Endodermal cell (in vitro differentiated cells): ENCODE results near the gene FXYD1. TPM values are rescaled to one million over a fixed set of nuclear protein-coding genes. Genes with fewer than 3 reads are reported as not detected.

Experiments
- DNase-seq: peaks from one replicate; pipeline ENCODE4 v3.0.0-alpha.2; 2017
- H3K27ac ChIP-seq: 2 replicates; pipeline ENCODE4 v1.5.1; 2013; ENCODE audit warnings: mild to moderate bottlenecking, low read depth, low read length, moderate library complexity
- H3K27me3 ChIP-seq: 2 replicates; pipeline ENCODE4 v1.6.1; 2013; ENCODE audit warnings: mild to moderate bottlenecking, low read length, moderate library complexity; ENCODE audit not compliant: insufficient read depth, control insufficient read depth, poor library complexity, severe bottlenecking
- H3K36me3 ChIP-seq: 2 replicates; pipeline ENCODE4 v1.7.0; 2013; ENCODE audit warnings: mild to moderate bottlenecking, low read length, moderate library complexity; ENCODE audit not compliant: control insufficient read depth, insufficient read depth
- H3K4me1 ChIP-seq: one replicate; pipeline ENCODE4 v1.7.0; 2013; ENCODE audit warnings: low read length; ENCODE audit not compliant: control insufficient read depth, insufficient read depth
- H3K4me3 ChIP-seq: 2 replicates; pipeline ENCODE4 v1.5.1; 2013; ENCODE audit warnings: mild to moderate bottlenecking, low read length, moderate library complexity
- H3K9ac ChIP-seq: 2 replicates; pipeline ENCODE4 v1.6.1; 2013; ENCODE audit warnings: mild to moderate bottlenecking, low read length, moderate library complexity; ENCODE audit not compliant: poor library complexity, severe bottlenecking; ENCODE audit errors: extremely low read depth
- H3K9me3 ChIP-seq: 2 replicates; pipeline ENCODE4 v1.6.1; 2013; ENCODE audit warnings: mild to moderate bottlenecking, low read length, moderate library complexity; ENCODE audit not compliant: control insufficient read depth
- H3K27ac Mint-ChIP-seq: 2 replicates; pipeline ENCODE4 v1.8.0; 2020; ENCODE audit warnings: mixed read lengths
- H3K27me3 Mint-ChIP-seq: 2 replicates; pipeline ENCODE4 v1.8.0; 2021; ENCODE audit warnings: mild to moderate bottlenecking, mixed read lengths; ENCODE audit not compliant: insufficient read depth
- H3K36me3 Mint-ChIP-seq: 2 replicates; pipeline ENCODE4 v1.8.0; 2020; ENCODE audit warnings: low read depth, mixed read lengths
- H3K4me1 Mint-ChIP-seq: 2 replicates; pipeline ENCODE4 v1.8.0; 2020; ENCODE audit warnings: mixed read lengths
- H3K4me3 Mint-ChIP-seq: 2 replicates; pipeline ENCODE4 v1.8.0; 2020; ENCODE audit warnings: mild to moderate bottlenecking, moderate library complexity, mixed read lengths
- H3K9me3 Mint-ChIP-seq: 2 replicates; pipeline ENCODE4 v1.8.0; 2020; ENCODE audit warnings: mild to moderate bottlenecking, mixed read lengths
- WGBS, 2 experiments: methylation state at CpG; one replicate each; pipeline versions ENCODE4 v1.1.5 to v1.1.7; 2013; ENCODE audit warnings: missing lambda C conversion rate in 2 of 2, mixed read lengths in 1 of 2; ENCODE audit not compliant: insufficient coverage in 1 of 2, insufficient read length in 1 of 2; 5-methylcytosine and 5-hydroxymethylcytosine counted together
- total RNA-seq, 2 donors: library from RNA; stranded (reverse); fragmentation: NEBNext Ultra II Directional in 1 of 2; extraction: Animal tissue kit (Norgen Biotek cat#: 25700) in 1 of 2; gene quantifications; 2 replicates in 1 of 2; 3 replicates in 1 of 2; pipeline ENCODE4 v1.2.1, GENCODE V29; 2021
- TF ChIP-seq, protein P1 (sequence below): fragments of 200-600 bp; sonication (generic); conservative IDR thresholded peaks from 2 replicates; pipeline ENCODE4 v1.5.0; 2021; ENCODE audit warnings: antibody characterized with exemption, mild to moderate bottlenecking

Gene FXYD1
- total RNA-seq, 2 donors from 2014 or later, result 0.75 TPM; not detected in 1

DNA sequence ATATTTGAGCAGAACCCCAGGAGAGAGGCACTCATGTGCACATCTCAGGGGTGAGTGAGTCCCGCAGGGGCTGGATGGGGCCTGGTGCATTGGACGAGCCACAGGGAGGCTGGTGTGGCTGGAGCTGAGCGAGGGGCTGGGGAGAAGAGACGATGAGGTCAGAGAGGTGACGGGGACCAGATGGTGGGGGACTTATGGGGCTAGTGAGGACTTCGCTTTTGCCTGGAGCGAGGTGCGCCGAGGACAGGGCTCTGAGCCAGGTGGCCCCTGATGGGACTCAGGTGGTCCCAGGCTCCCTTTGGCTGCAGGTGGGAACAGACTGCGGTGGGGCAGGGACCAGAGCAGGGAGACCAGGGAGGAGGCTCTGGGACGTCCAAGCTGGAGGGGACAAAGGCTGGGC lies 29.9 kb upstream of the FXYD1 start:
- Mint-ChIP-seq H3K4me1 (no peaks in the 10 kb centered on the region), H3K27me3 (no peaks in the 10 kb centered on the region), H3K27ac (no peak overlapping the region), H3K4me3 (no peak overlapping the region), H3K36me3 (no peaks in the 10 kb centered on the region), H3K9me3 (peaks cover 3% of the 10 kb centered on the region)
- DNase-seq, result no peak
- H3K36me3 ChIP-seq, result no peaks in the 10 kb centered on the region
- 68 to 88% methylated on average over 5 to 11 of the region's 11 CpGs for WGBS, 2 experiments
- H3K9me3 ChIP-seq, result no peaks in the 10 kb centered on the region
- H3K4me1 ChIP-seq, result no peaks in the 10 kb centered on the region
- no peaks in the 10 kb centered on the region for H3K27me3 ChIP-seq
- H3K9ac ChIP-seq, result no peak overlapping the region
- no peak overlapping the region for H3K27ac ChIP-seq
- no peak overlapping the region for H3K4me3 ChIP-seq
- TF ChIP-seq, protein P1, sequence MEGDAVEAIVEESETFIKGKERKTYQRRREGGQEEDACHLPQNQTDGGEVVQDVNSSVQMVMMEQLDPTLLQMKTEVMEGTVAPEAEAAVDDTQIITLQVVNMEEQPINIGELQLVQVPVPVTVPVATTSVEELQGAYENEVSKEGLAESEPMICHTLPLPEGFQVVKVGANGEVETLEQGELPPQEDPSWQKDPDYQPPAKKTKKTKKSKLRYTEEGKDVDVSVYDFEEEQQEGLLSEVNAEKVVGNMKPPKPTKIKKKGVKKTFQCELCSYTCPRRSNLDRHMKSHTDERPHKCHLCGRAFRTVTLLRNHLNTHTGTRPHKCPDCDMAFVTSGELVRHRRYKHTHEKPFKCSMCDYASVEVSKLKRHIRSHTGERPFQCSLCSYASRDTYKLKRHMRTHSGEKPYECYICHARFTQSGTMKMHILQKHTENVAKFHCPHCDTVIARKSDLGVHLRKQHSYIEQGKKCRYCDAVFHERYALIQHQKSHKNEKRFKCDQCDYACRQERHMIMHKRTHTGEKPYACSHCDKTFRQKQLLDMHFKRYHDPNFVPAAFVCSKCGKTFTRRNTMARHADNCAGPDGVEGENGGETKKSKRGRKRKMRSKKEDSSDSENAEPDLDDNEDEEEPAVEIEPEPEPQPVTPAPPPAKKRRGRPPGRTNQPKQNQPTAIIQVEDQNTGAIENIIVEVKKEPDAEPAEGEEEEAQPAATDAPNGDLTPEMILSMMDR, result no peak

DNA sequence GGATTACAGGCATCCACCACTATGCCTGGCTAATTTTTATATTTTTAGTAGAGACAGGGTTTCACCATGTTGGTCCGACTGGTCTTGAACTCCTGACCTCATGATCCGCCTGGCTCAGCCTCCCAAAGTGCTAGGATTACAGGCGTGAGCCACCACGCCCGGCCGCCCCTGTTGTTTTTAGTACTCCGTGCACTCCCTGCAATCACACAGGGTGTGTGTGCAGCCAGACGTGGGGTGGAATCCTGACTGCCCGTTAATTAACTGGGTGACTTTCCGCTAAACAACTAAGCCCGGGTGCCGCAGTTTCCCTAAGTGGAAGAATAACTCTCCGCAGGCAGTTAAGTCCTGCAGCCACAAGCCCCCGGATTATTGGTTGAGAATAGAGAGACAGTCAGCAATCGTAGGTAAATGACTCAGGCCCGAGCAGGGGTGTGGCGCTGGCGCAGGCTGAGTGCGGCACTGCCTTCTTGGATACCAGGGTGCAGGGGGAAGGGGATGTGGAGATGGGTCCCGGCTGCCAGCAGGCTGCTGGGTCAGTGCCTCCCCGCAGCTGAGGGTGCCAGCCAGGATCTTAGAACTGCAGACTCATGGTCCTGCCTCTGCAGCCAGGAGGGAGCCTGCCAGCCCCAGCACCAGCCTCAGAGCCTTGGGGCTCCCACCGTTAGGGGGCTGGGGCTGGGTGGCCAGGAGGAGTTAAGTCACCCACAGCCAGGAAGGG lies 29.1 kb upstream of the FXYD1 start:
- Mint-ChIP-seq H3K27me3 (peaks cover under 1% of the 10 kb centered on the region), H3K27ac (no peak overlapping the region), H3K4me3 (no peak overlapping the region), H3K36me3 (no peaks in the 10 kb centered on the region), H3K4me1 (peaks cover 2% of the 10 kb centered on the region), H3K9me3 (peaks cover 3% of the 10 kb centered on the region)
- Histone ChIP-seq H3K4me3 (no peak overlapping the region), H3K4me1 (no peaks in the 10 kb centered on the region), H3K27me3 (no peaks in the 10 kb centered on the region), H3K9me3 (no peaks in the 10 kb centered on the region), H3K27ac (no peak overlapping the region), H3K9ac (no peak overlapping the region), H3K36me3 (no peaks in the 10 kb centered on the region)
- TF ChIP-seq, protein P1, result no peak
- WGBS, 2 experiments, result 89 to 91% methylated on average over 20 to 22 of the region's 22 CpGs
- no peak for DNase-seq

DNA sequence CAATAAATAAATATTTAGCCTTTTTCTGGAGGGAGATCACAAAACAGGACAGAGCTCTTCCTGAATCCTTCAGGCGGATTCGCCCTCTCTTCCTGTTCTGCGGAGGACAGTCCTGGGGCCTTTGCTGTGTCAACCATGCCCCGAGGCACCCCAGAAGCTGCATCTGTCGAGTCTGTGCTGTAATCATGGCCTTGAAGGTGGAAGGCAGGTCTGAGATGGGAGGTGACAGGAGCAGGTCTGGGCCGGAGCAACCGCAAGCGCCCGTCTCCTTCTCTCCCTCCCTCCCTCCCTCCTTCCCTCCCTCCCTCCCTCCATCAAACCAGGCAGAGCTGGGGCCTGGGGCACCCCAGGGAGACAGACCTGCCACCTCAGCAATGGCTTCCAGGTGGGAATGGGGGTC lies 27.6 kb upstream of the FXYD1 start:
- 90 to 93% methylated on average over 3 to 4 of the region's 9 CpGs for WGBS, 2 experiments
- H3K36me3 ChIP-seq, result no peaks in the 10 kb centered on the region
- peaks cover 5% of the 10 kb centered on the region for H3K4me1 Mint-ChIP-seq
- DNase-seq, result no peak
- H3K4me3 Mint-ChIP-seq, result no peak overlapping the region
- H3K27ac Mint-ChIP-seq, result no peak overlapping the region
- no peak overlapping the region for H3K9ac ChIP-seq
- no peak overlapping the region for H3K4me3 ChIP-seq
- H3K9me3 ChIP-seq, result no peaks in the 10 kb centered on the region
- peaks cover 3% of the 10 kb centered on the region for H3K9me3 Mint-ChIP-seq
- TF ChIP-seq, protein P1, result no peak
- H3K27me3 ChIP-seq, result no peaks in the 10 kb centered on the region
- peaks cover 6% of the 10 kb centered on the region for H3K27me3 Mint-ChIP-seq
- H3K36me3 Mint-ChIP-seq, result no peaks in the 10 kb centered on the region
- no peaks in the 10 kb centered on the region for H3K4me1 ChIP-seq
- no peak overlapping the region for H3K27ac ChIP-seq
